HG02885 (cell line): Measurements from ENCODE around the gene GTPBP8.

ENCODE experiments used
- ATAC-seq: cut with Tn5 transposase; IDR thresholded peaks from one replicate; pipeline ENCODE4 v1.9.1; 2021; ENCODE audit warnings: mild to moderate bottlenecking; ENCODE audit not compliant: unreplicated experiment, poor library complexity

The GTPBP8 gene

DNA sequence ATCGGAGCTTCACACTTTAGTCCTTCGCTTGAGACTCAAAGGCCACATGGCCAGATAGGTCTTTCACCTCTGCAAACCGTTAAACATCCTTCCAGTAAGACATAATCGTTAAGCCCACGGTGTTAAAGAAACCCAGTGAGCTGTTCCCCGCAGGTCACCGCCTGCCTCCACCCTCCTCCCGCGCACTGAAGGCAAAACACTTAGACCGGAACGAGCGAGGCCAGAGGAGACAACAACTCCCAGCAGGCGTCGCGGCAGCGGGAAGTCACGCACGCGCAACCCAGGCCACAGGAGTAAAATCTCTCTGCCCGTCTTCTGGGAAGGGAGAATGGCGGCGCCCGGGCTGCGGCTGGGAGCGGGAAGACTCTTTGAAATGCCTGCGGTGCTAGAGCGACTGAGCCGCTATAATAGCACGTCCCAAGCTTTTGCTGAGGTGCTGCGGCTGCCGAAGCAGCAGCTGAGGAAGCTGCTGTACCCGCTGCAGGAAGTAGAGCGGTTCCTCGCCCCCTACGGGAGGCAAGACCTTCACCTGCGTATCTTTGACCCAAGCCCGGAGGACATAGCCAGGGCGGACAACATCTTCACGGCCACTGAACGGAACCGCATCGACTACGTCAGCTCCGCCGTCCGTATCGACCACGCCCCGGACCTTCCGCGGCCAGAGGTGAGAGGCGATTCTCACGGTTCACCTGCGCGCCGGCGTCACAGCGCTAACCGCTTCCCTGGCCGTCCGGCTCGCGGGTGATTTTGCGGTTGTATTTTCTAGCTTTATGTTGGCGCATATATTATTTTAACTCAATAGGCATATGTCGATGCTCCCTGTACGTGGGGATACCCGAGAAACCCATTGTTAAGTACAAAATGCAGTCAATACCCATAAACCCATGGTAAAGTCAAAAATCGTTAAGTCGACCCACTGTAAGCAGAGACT, at the start of gene GTPBP8:
GTPBP8 (plus strand) TSS at position 313 of the 931 bp plus-strand sequence; CDS start at position 329, 16 bp downstream.
- ATAC-seq: peak; percentile 96

DNA sequence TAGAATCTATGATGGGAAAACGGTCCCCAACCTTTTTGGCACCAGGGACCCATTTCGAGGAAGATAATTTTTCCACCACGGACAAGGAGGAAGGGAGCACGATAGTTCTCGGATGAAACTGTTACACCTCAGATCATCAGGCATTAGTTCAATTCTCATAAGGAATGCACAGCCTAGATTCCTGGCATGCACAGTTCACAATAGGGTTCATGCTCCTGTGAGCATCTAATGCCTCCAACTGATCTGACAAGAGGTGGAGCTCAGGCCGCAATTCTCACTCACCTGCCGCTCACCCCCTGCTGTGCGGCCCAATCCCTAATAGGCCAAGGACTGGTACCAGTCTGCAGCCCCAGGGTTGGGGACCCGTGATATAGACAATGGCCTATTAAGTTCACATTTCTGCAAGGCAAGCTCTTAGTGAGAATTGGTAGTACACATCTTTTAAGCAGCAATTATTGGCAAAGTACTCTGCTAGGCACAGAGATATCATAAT, 42.4 kb upstream of the GTPBP8 start:
- ATAC-seq: no peak

DNA sequence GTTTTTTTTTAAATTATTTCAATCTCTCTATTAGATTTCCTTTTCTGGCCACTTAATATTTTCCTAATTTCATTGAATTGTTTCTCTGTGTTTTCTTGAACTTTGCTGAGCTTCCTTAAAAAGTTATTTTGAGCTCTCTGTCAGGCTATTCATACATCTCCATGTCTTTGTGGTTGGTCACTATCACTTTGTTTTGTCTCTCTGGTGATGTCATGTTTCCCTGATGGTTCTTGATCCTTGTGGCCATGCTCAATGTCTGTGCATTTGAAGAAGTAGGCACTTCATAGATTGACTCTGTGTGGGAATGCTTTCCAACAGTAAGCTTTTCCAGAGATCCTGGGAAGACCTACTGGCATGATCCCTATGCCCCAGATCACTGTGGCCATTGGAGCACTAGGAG, 34.4 kb upstream of the GTPBP8 start:
- no peak for ATAC-seq

DNA sequence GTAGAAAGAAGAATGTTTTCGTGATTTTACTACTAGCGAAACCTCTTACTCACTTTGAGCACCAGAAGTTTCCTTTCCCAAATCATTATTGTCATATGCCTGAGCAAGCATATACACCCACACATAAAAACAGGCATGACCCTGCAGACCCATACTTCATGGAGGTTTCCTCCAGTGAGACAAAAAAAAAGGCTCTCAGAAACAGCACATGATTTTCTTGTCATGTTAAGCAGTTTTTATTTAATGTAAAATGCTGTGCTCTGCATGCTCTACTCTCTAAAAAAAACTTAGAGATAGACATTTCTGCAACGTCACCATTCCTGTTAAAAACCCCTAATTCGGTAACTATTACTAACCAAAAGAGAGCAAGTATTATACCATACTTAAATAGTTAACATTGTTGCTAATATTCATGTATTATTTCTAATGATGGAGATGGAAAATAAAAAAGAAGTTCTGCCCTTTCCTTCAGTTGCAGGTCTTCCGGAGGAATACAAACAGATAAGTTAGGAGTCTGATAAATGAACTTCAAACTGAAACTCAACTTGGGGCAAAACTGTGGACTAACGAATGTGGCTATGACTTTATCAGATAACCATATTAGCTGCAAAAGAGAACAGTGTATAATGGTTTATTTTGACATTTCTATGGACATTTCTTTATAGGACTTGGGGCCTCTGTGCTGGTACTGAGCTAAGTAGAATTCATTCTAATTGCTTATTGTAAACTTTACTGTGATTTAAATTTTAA, 31.8 kb upstream of the GTPBP8 start:
- ATAC-seq: peak; percentile 83

DNA sequence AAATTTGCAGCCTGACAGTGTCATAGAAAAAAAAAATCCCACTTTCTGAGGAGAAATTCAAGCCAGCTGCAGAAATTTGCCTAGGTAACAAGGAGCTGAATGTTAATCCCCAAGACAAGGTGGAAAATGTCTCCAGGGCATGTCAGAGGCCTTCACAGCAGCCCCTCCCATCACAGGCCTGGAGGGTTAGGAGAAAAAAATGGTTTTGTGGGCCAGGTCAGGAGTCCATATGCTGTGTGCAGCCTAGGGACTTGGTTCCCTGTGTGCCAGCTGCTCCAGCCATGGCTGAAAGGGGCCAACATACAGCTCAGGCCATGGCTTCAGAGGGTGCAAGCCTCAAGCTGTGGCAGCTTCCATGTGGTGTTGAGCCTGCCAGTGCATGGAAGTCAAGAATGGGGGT, 27.1 kb upstream of the GTPBP8 start:
- ATAC-seq: no peak

DNA sequence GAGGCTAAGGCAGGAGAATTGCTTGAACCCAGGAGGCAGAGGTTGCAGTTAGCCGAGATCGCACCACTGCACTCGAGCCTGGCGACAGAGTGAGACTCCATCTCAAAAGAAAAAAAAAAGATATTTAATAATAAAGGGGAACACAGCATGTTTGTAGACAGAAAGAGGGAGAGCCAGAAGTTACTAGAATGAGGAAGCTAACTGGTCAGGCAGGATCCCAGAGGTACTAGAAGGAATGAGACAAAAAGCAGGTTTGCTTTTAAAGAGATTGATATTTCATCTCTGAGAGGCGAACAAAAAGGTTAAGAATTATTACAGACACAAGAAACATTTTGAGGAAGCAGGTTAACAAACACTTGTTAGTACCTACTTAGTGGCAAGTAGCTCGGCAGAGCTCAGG, 25.1 kb upstream of the GTPBP8 start:
- ATAC-seq: no peak

DNA sequence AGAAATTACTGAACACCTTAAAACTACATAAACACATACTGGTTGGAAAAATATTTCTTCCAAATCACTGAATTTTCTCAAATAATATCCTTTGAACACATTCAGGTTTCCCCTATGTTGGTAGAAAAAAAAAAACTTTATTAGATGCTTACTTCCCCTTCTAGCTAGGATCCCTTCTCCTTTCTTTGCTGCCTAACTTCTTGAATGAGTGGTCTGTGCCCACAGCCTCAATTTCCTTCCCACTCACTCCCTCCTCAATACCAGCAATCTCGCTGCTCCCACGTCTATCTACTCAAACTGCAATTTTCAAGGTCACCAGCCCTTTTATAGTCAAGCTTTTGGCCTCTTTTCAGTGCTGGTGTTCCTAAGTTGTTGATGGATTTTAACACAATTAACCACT, 24.2 kb upstream of the GTPBP8 start:
- no peak for ATAC-seq

DNA sequence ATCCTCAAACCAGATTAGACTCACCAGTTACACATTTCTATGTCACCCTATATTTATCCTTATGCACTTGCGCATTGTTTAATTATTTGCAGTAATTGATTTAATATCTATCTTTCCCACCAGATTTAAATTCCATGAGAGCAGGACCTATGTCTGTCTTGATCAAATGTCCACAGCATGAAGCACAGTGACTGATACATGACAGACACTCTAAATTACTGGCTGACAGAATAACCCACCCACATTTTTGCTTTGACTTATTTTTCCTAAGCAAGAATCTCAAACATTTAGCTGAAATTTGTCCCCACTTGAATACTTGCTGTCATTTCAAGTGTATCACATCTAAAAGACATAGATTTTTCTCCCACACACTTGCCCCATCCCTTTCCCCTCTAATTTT, 23.4 kb upstream of the GTPBP8 start:
- ATAC-seq: no peak

DNA sequence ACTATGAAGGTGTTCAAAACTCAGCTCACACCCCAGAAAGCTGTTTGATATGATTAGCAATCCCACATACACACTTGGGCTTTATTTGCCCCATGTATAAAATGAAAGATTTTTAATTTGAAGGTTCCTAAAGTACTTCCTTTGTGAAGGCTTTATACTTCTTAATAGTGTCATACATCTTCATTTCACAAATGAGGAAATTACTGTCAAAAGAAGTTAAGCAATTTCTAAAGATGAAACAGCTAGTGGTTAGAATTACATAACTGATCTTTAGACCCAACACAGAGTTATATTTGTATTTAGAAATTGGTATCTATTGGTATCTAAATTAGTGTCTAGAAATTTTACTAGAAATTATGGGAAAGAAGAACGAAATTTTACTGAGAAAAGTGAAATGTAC, 23.0 kb upstream of the GTPBP8 start:
- ATAC-seq: no peak

DNA sequence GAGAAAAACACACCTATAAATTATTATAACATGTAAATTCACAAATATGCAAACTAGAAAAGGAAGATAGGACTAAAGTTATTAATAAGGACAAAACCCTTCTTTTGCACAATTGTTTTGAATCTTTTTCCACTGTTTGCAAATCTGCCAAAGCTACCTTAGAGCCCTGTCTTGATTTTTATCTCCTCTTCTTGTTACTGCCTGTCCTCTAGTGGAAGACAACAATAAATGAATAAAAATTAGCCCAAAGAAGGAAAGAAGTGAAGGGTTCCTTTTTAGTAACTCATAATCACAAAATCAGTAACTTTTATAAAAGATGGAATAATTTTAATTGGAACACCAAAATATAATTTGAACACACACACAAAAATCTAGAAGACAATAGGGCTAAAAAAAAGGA, 18.6 kb upstream of the GTPBP8 start:
- no peak for ATAC-seq

DNA sequence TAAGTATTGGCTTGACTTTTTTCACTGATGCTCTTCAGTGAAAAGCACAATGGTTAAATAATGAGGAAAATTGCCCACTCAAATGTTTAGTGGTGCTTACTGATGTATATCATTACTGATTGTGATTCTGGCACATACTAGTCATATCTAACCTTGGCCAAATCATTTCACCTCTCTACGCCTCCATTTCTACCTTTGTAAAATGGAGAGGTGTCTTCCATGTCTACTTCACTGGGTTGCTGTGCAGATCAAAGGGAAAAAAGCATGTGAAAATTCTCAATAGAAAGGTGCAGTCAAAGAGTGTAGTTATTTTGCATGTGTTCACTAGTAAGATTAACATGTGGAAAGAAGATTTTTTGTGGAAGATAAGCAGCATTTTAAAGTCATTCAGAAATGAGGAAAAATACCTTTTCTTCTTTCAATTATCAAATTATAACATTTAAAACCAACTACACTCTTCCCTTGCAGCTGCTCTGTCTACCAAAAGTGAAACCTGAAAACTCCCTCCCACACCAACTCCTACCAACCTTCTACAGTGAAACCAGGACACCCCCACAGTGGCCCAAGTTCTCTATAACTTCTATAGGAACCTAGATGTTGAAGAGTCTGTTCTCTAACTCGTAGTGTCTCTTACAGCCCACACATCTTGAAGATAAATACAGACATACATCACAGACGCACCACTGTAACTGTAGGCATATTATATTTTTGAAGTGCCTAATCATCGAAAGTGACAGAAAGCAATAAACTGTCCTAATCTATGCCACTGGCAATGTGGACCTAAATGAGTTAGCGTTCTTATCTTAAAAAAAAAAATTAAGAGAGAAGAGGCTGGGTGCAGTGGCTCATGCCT, 17.2 kb upstream of the GTPBP8 start:
- peak; percentile 89 for ATAC-seq

DNA sequence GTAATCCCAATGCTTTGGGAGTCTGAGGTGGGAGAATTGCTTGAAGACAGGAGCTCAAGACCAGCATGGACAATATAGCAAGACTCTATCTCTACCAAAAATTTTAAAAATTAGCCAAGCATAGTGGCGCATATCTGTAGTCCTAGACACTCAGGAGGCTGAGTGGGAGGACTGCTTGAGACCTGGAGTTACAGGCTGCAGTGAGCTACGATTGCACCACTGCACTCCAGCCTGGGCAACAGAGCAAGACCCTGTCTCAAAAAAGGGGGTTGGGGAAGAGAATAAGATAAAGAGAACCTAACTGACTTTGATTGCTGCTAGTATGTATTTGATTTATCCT, 16.6 kb upstream of the GTPBP8 start:
- no peak for ATAC-seq

DNA sequence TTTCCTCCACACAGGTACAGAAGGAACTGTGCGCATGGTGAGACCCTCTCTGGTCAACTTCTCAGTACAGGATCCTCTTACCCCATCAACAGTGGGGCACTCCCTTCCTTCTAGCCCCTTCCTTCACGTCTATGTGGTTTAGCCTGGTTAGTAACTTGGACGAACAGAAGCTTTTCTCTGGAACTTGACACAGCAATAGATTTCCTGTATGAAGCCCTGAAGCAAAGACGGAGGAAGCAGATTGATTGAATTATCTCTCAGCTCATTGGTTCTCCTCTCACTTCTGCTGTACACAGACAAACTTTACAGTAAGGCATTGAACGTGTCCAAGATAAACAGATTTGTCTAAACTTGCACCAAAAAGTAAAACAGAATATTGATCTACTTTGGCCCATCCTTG, 15.9 kb upstream of the GTPBP8 start, which contains the start of gene CD200R1:
CD200R1 (minus strand) TSS at position 210 of the 400 bp plus-strand sequence. CDS start 246 bp downstream, outside the sequence.
- ATAC-seq: no peak

DNA sequence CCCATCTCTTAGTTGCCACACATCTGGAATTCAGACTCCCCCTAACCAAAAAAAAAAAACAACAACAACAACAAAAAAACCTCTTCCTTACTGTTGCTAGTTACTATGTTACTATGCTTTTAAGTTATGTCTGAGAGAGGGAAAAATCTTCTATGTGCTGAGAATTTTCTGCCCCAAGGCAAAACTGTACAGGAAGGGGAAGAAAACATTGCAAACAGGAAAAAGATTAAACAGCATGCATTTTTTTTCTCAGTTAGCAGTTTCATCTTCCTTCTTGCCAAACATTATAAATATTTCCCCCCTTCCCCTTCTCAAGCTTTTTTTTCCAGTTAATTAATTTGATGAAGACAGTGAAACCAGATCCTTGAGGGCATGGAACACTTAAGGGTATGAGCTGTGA, 14.8 kb upstream of the GTPBP8 start:
- no peak for ATAC-seq

DNA sequence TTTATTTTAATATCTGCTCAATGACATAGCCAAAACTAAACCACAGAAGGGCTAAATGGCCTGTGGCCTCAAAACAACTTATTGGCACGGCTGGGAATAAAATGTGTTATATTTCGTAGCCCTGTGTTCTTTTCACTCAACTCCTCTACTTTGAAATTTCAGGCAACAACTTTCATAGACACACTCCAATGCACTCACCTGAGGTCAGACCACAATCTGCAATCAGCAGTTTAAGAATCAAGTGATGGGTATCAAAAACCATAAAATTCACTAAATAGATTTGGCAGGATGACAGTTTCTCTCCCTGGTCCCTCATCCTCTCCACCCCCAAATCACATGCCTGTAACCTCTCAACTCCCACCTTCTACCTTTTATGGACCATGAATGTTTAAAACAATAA, 13.8 kb upstream of the GTPBP8 start:
- ATAC-seq: no peak

DNA sequence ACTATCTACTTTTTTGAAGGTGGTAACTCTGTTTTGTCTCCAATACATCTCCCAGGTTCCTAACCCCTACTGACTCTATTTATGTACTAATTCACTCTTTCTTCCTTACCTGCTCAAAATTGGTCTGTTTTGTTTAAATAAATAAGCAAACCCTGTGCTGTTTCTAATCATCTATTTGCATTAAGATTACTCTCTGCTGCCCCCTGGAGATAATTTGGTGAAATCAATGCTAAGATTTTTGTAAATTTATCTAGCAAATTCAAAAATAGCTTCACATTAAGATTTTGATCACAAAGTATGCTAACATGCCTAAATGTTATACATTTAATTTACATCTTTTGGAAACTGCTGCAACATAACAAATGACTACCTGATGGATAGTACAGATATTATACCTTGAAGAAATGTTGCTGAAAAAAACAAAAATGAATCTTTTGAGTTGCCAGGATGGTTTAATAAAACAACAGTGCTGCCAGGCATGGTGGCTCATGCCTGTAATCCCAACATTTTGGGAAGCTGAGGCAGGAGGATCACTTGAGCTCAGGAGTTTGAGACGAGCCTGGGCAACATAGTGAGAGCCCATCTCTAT, 11.4 kb upstream of the GTPBP8 start:
- ATAC-seq: no peak

DNA sequence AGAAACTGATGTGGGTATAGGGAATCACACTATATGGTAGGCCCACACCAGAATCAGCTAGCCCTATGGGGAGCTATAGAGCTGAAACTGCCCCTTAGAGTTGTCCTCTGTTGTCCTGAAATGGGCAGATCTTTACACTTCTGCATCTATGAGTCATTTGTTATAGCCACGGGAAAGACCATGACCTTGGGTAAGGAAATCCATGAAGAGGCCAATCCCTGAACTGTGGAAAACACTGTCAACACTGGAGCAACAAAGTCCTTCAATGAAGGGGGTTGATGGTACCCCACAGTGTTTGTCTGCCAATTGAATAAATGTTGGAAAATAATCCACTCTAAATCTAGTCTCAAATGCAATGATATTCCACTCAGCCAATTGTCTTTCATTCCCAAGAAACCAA, 10.7 kb upstream of the GTPBP8 start:
- ATAC-seq: no peak

DNA sequence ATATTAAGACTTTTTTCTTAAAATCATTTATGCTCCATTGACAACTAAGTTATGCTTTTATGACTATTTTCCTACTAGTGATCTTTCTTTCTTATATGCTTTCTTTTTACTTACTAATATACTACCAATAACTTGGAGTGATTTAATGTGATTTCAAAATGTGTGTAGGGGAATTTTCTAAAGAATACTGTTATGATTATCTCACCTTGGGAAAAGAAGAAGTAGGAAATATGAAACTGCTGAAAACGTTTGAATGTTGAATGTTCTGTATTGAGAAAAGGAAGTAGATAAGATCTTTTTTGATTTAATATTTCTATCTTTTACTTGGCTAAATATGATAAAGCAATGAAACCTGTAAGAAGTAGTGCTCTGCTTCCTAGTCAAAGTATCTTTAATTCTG, 8.1 kb upstream of the GTPBP8 start:
- no peak for ATAC-seq

DNA sequence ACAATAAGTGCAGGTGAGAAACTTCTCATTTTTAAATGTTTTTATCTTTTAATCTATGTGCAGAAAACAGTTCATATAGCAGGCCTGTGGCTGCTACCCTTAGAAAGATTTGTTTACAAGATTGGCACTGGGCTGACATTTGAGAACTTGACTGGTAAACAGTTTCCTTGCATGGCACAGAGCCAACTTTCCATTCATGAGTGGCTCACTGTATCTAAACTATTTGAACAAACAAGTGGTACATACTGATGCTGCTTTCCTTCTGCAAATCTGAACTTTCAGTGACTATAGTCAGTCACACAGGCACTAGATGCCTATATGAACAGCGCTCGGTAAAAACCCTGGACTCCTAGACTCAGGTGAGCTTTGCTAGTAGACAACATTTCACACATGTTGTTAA, 6.3 kb upstream of the GTPBP8 start:
- no peak for ATAC-seq

DNA sequence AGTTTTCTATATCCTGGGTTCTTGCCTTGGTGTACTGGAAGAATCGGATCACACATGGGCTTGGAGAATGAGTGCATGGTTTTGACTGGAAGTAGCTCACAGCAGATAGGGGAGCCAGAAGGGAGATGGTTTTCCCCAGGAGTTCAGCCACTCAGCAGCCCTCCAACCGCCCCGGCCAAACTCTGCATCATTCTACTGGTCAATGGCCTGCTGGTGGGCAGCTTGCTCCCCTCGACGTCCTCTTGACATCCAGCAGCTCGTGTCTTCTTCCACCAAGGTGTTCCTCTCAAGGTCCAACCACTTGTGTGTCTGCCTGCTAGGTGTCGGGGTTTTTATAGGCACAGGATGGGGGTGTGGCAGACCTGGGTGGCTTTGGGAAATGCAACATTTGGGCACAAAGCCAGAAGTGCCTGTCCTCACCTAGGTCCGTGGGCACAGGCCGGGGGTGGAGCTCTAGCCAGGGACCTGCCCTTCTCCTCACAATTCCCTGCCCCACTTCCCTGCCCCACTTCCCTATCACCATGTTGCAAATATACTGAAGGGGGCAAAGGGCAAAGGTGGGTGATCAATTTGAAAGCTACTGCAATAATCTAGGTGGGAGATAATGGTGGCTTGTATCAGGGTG, 3.0 kb upstream of the GTPBP8 start:
- ATAC-seq: no peak
